Measurements from ENCODE around the gene TGIF2.

GRCh38 chr20:36576081-36576445 lies 2.7 kb downstream of the TGIF2 start:
- TF ChIP-seq EZH2phosphoT487 (IDR thresholded peaks at IDR 0.05; ENCODE audit: insufficient read depth, low read depth), result no peak
- TF ChIP-seq EZH2 (IDR thresholded peaks at IDR 0.05; ENCODE audit: insufficient read depth, poor library complexity, severe bottlenecking), result no peak

Data from GM23248 (cell line).